SK-N-SH (cell line): ENCODE data around the gene TRNP1.

ENCODE experiments used
- CTCF ChIP-seq: fragments of 200-600 bp; sonication (generic); IDR thresholded peaks from 2 replicates; pipeline ENCODE4 v1.6.1; 2017; ENCODE audit warnings: antibody characterized with exemption, mild to moderate bottlenecking, moderate library complexity
- ELF1 ChIP-seq: IDR thresholded peaks from 2 replicates; pipeline ENCODE4 v1.4.0; 2012
- MAX ChIP-seq: IDR thresholded peaks from 2 replicates; pipeline ENCODE4 v1.4.0; 2012; ENCODE audit warnings: low read depth
- MXI1 ChIP-seq: IDR thresholded peaks from 2 replicates; pipeline ENCODE4 v1.6.1; 2012; ENCODE audit warnings: mild to moderate bottlenecking, low read depth, low read length, improper control_type of control experiment
- POLR2AphosphoS5 ChIP-seq: IDR thresholded peaks from 2 replicates; pipeline ENCODE4 v1.6.1; 2012; ENCODE audit warnings: low read depth, low read length
- YY1 ChIP-seq: IDR thresholded peaks from 2 replicates; pipeline ENCODE4 v1.4.0; 2012; ENCODE audit warnings: low read depth, mild to moderate bottlenecking

GRCh38 chr1:26965628-26966027 is 27.9 kb upstream of the TRNP1 start:
- TF ChIP-seq CTCF = no peak
- no peak for TF ChIP-seq MAX
- no peak for TF ChIP-seq ELF1
- no peak for TF ChIP-seq YY1
- TF ChIP-seq MXI1 = no peak
- TF ChIP-seq POLR2AphosphoS5 = no peak
